OCI-LY7 (cell line): Measurements from ENCODE around the gene REEP3. TPM values are rescaled to one million over a fixed set of nuclear protein-coding genes. Genes with fewer than 3 reads are reported as not detected.

Source experiments
- BruUV-seq: library from RNA; stranded (reverse); fragments of 400-500 nt; replicated peaks from 2 replicates; lab custom pipeline; 2021; lab: Mats Ljungman, UMichigan
- CTCF ChIA-PET: fragments of 300-600 bp; sonication (Branson Sonifier 250); formaldehyde crosslinking; loops from one replicate; lab custom pipeline; 2022; ENCODE audit warnings: antibody characterized with exemption; ENCODE audit not compliant: unreplicated experiment; lab: Charles Lee
- POLR2A ChIA-PET: fragments of 300-600 bp; sonication (Branson Sonifier 250); formaldehyde crosslinking; loops from one replicate; lab custom pipeline; 2022; ENCODE audit warnings: antibody characterized with exemption; lab: Charles Lee
- DNase-seq: peaks from one replicate; pipeline ENCODE4 v3.0.0-alpha.2; 2015; ENCODE audit warnings: low spot score
- H2AFZ ChIP-seq: fragments of 200-600 bp; sonication (generic), shearing (Covaris generic); 2 replicates; pipeline ENCODE4 v1.6.1; 2014; ENCODE audit warnings: mild to moderate bottlenecking, antibody characterized with exemption, low read length, moderate library complexity
- H3K27ac ChIP-seq: fragments of 200-600 bp; sonication (generic); 2 replicates; pipeline ENCODE4 v1.5.1; 2014; ENCODE audit warnings: mixed run types, low read depth, mild to moderate bottlenecking, moderate library complexity, low read length, inconsistent platforms; ENCODE audit not compliant: poor library complexity, severe bottlenecking
- H3K36me3 ChIP-seq: fragments of 200-600 bp; sonication (generic); 2 replicates; pipeline ENCODE4 v1.6.1; 2014; ENCODE audit warnings: mild to moderate bottlenecking, antibody characterized with exemption, low read length, moderate library complexity, mixed read lengths; ENCODE audit not compliant: insufficient read depth
- H3K4me1 ChIP-seq: fragments of 200-600 bp; sonication (generic); 2 replicates; pipeline ENCODE4 v1.5.1; 2014; ENCODE audit warnings: mild to moderate bottlenecking, low read length; ENCODE audit not compliant: insufficient read depth, poor library complexity, severe bottlenecking
- H3K4me2 ChIP-seq: fragments of 200-600 bp; sonication (generic); 2 replicates; pipeline ENCODE4 v1.6.1; 2014; ENCODE audit warnings: mild to moderate bottlenecking, low read length
- H3K4me3 ChIP-seq: fragments of 200-600 bp; sonication (generic); 2 replicates; pipeline ENCODE4 v1.5.1; 2014; ENCODE audit warnings: mild to moderate bottlenecking, low read depth, low read length; ENCODE audit not compliant: poor library complexity, severe bottlenecking
- H3K79me2 ChIP-seq: fragments of 200-600 bp; sonication (generic); 2 replicates; pipeline ENCODE4 v1.6.1; 2016; ENCODE audit warnings: low read depth, mild to moderate bottlenecking, low read length, moderate library complexity, mixed read lengths; ENCODE audit not compliant: insufficient read depth
- H3K9me2 ChIP-seq: fragments of 200-600 bp; sonication (generic); 2 replicates; pipeline ENCODE4 v1.6.1; 2016; ENCODE audit warnings: mild to moderate bottlenecking, low read length, mixed read lengths; ENCODE audit not compliant: insufficient read depth
- H3K9me3 ChIP-seq: fragments of 200-600 bp; sonication (generic); 2 replicates; pipeline ENCODE4 v1.6.1; 2014; ENCODE audit warnings: mild to moderate bottlenecking, mixed run types, low read length, mixed read lengths
- H4K20me1 ChIP-seq: fragments of 200-600 bp; sonication (generic); 2 replicates; pipeline ENCODE4 v1.6.1; 2014; ENCODE audit warnings: mild to moderate bottlenecking, antibody characterized with exemption, low read length, moderate library complexity, mixed read lengths; ENCODE audit not compliant: insufficient read depth
- CTCF ChIP-seq: fragments of 200-600 bp; sonication (generic); conservative IDR thresholded peaks from 2 replicates; pipeline ENCODE4 v1.5.1; 2014; ENCODE audit warnings: mild to moderate bottlenecking, antibody characterized with exemption, low read length, moderate library complexity, mixed read lengths
- EZH2phosphoT487 ChIP-seq: fragments of 200-600 bp; sonication (generic); IDR thresholded peaks from 2 replicates; pipeline ENCODE4 v1.6.1; 2018; ENCODE audit warnings: low read depth, borderline replicate concordance, mild to moderate bottlenecking, mixed run types, antibody characterized with exemption, low read length, moderate library complexity, mixed read lengths
- intact Hi-C: fragments of 100-400 bp; cut with micrococcal nuclease; formaldehyde crosslinking; loops from one replicate; pipeline ENCODE4 v1.10.0; 2022; ENCODE audit not compliant: unreplicated experiment
- total RNA-seq, 2 experiments: library from RNA; depleted of rRNA in 1 of 2; stranded (reverse); fragments of >200 nt in 1 of 2; shearing (Covaris generic) in 1 of 2; gene quantifications; 2 replicates each; pipeline ENCODE4 v1.2.3, GENCODE V29; 2014 to 2022

The REEP3 gene
- total RNA-seq, 2 experiments from 2014 or later, result 3.6 to 11.0 TPM

GRCh38 chr10:63633677-63634487 is 112.7 kb downstream of the REEP3 start:
- POLR2A ChIA-PET, result no interaction called here

GRCh38 chr10:63634488-63635065 is 113.4 kb downstream of the REEP3 start:
- POLR2A ChIA-PET, result no interaction called here
- no TSS peak for BruUV-seq
- CTCF ChIA-PET, result no interaction called here

More at GRCh38 chr10:63633677-63634487, 112.7 kb downstream of the REEP3 start:
- H4K20me1 ChIP-seq, result no peaks in the 10 kb centered on the region
- peaks cover 11% of the 10 kb centered on the region for H3K4me1 ChIP-seq
- intact Hi-C loops, result no loop called here
- H3K4me3 ChIP-seq, result no peak overlapping the region
- H3K9me3 ChIP-seq, result no peaks in the 10 kb centered on the region
- H3K36me3 ChIP-seq, result no peaks in the 10 kb centered on the region
- H2AFZ ChIP-seq, result no peak overlapping the region
- TF ChIP-seq EZH2phosphoT487, result no peak
- peak; percentile 62 for TF ChIP-seq CTCF
- BruUV-seq, result no TSS peak
- CTCF ChIA-PET, result interaction anchor here (0.9 kb wide), 1 partner anchor 467 kb away, joined by 3 read pairs; no protein-coding TSS in a partner anchor
- DNase-seq, result peak; percentile 23
- no peak overlapping the region for H3K27ac ChIP-seq
- no peaks in the 10 kb centered on the region for H3K9me2 ChIP-seq
- H3K4me2 ChIP-seq, result no peak overlapping the region
- H3K79me2 ChIP-seq, result no peaks in the 10 kb centered on the region

More at GRCh38 chr10:63634488-63635065, 113.4 kb downstream of the REEP3 start:
- Histone ChIP-seq H3K27ac (no peak overlapping the region), H4K20me1 (no peaks in the 10 kb centered on the region), H3K79me2 (no peaks in the 10 kb centered on the region), H3K9me3 (no peaks in the 10 kb centered on the region), H2AFZ (no peak overlapping the region), H3K4me1 (peaks cover 6% of the 10 kb centered on the region), H3K4me2 (no peak overlapping the region), H3K9me2 (no peaks in the 10 kb centered on the region), H3K36me3 (no peaks in the 10 kb centered on the region), H3K4me3 (no peak overlapping the region)
- no peak for TF ChIP-seq CTCF
- no peak for TF ChIP-seq EZH2phosphoT487
- DNase-seq, result no peak
- intact Hi-C loops, result no loop called here
